ENCODE data around the gene DEPDC5. TPM values are rescaled to one million over a fixed set of nuclear protein-coding genes. Genes with fewer than 3 reads are reported as not detected.
"Not testable (repeated sequence)": the region's sequence is repeated elsewhere in the genome, so short reads cannot be mapped to it uniquely, and the experiment has no call there.

DEPDC5 gene
- polyA plus RNA-seq, 1 donor, result 12.0 TPM

DNA sequence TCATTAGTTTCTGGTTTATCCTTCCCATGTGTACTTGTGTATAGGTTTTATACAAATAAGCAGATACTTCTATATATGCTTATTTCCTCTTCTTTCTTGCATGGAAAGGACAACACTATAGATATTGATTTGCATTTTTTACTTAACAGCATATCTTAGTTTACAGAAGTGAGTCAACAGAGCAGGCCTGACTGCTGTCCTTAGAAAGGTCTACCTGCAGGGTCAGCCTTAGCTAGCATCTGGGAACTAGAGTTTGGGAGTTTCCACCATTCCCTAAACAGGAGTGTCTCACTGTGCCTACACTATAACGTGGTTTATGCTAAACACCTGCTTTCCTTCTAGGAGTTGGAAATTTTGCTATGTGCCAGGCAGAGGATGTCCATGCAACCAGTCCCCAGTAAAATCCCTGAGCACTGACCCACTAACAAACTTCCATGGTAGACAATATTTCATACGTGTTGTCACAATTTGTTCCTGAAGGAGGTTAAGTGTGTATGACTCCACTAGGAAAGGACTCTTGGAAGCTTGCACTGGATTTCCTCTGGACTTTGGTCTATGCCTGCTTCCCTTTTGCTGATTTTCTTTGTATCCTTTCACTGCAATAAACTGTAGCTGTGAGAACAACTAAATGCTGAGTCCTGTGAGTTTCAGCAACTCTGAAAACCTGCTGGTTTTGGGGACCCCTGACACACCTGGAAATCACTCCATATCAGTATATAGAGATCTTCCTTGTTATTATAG lies 21.6 kb upstream of the DEPDC5 start:
- peaks cover 2% of the 10 kb centered on the region for H3K9me3 ChIP-seq (ENCODE audit: control insufficient read depth, low read depth, low read length)
- H3K27ac ChIP-seq (ENCODE audit: low read length), result peak overlapping the region; percentile 69
- no peak overlapping the region for H3K4me3 ChIP-seq (ENCODE audit: low read length)
- H3K27me3 ChIP-seq (ENCODE audit: control insufficient read depth, insufficient read depth, low read length), result no peaks in the 10 kb centered on the region
- peak; percentile 58 to 81 for DNase-seq
- H3K4me1 ChIP-seq (ENCODE audit: control insufficient read depth, insufficient read depth, low read length), result peaks cover 5% of the 10 kb centered on the region
- peaks cover 19% of the 10 kb centered on the region for H3K36me3 ChIP-seq (ENCODE audit: control insufficient read depth, insufficient read depth, low read length)
- WGBS (ENCODE audit: insufficient coverage, low lambda C conversion rate), result no CpG with 5 or more reads among the region's 2 CpGs

DNA sequence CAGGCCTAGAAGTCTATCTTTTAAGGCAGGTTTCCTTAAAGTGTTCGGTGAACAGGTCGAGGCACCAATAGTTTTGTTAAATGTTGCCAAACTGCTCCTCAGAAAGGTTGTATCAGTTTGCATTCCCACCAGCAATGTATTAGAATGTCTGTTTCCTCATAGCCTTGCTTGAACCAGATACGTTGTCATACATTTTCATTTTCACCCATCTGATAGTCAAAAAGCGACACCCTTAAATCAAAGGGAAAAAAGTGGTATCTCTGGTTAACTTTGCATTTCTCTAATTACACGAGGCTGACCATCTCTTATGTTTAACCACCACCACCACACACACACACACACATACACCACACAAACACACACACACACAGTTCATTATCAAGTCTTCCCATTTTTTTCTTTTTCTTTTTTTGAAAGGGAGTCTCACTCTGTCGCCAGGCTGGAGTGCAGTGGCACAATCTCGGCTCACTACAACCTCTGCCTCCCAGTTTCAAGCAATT lies 20.2 kb upstream of the DEPDC5 start:
- WGBS (ENCODE audit: insufficient coverage, low lambda C conversion rate), result no CpG with 5 or more reads among the region's 7 CpGs
- Histone ChIP-seq H3K36me3 (ENCODE audit: control insufficient read depth, insufficient read depth, low read length) (peaks cover 19% of the 10 kb centered on the region), H3K27me3 (ENCODE audit: control insufficient read depth, insufficient read depth, low read length) (no peaks in the 10 kb centered on the region)

DNA sequence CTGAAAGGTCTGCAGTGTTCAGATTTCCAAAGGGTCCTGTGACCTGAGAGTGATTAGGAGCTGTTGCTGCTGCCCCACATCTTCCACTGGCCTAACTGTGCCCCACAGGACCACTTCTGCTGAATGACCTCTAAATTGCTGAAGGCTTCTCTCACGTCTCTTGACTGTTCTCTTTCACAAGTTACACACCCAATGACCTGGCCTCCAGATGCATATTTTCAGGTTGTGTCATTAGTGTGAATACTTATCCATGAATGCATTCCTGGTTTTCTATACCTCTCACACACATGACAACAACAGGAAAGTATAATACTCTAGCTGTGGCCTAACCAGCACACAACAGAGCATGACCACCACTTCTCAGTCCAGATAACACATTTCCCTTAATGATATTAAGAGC lies 19.3 kb upstream of the DEPDC5 start:
- H3K27me3 ChIP-seq (ENCODE audit: control insufficient read depth, insufficient read depth, low read length), result no peaks in the 10 kb centered on the region
- no CpG with 5 or more reads among the region's 1 CpG for WGBS (ENCODE audit: insufficient coverage, low lambda C conversion rate)
- no peak overlapping the region for H3K4me3 ChIP-seq (ENCODE audit: low read length)
- DNase-seq, result no peak
- H3K9me3 ChIP-seq (ENCODE audit: control insufficient read depth, low read depth, low read length), result peaks cover 2% of the 10 kb centered on the region
- peaks cover 5% of the 10 kb centered on the region for H3K4me1 ChIP-seq (ENCODE audit: control insufficient read depth, insufficient read depth, low read length)
- H3K36me3 ChIP-seq (ENCODE audit: control insufficient read depth, insufficient read depth, low read length), result peaks cover 19% of the 10 kb centered on the region
- H3K27ac ChIP-seq (ENCODE audit: low read length), result no peak overlapping the region

More for the DNA sequence above, 20.2 kb upstream of the DEPDC5 start:
- Histone ChIP-seq H3K4me3 (ENCODE audit: low read length) (no peak overlapping the region), H3K9me3 (ENCODE audit: control insufficient read depth, low read depth, low read length) (peaks cover 2% of the 10 kb centered on the region), H3K4me1 (ENCODE audit: control insufficient read depth, insufficient read depth, low read length) (peaks cover 5% of the 10 kb centered on the region), H3K27ac (ENCODE audit: low read length) (no peak overlapping the region)
- DNase-seq, result no peak

GRCh38 chr22:31736458-31736857 lies 17.4 kb upstream of the DEPDC5 start:
- DNase-seq, result no peak

GRCh38 chr22:31737932-31738331 lies 15.9 kb upstream of the DEPDC5 start:
- Histone ChIP-seq H3K27me3 (ENCODE audit: control insufficient read depth, insufficient read depth, low read length) (no peaks in the 10 kb centered on the region), H3K27ac (ENCODE audit: low read length) (no peak overlapping the region), H3K4me1 (ENCODE audit: control insufficient read depth, insufficient read depth, low read length) (no peaks in the 10 kb centered on the region), H3K4me3 (ENCODE audit: low read length) (no peak overlapping the region), H3K36me3 (ENCODE audit: control insufficient read depth, insufficient read depth, low read length) (peaks cover 24% of the 10 kb centered on the region), H3K9me3 (ENCODE audit: control insufficient read depth, low read depth, low read length) (peaks cover 2% of the 10 kb centered on the region)
- no peak for DNase-seq
- whole genome bisulfite sequencing (ENCODE audit: insufficient coverage, low lambda C conversion rate), result 92% methylated on average over 4 of the region's 5 CpGs

More at GRCh38 chr22:31736458-31736857, 17.4 kb upstream of the DEPDC5 start:
- no peak overlapping the region for H3K4me3 ChIP-seq (ENCODE audit: low read length)
- H3K27me3 ChIP-seq (ENCODE audit: control insufficient read depth, insufficient read depth, low read length), result no peaks in the 10 kb centered on the region
- WGBS (ENCODE audit: insufficient coverage, low lambda C conversion rate), result no CpG with 5 or more reads among the region's 2 CpGs
- no peak overlapping the region for H3K27ac ChIP-seq (ENCODE audit: low read length)
- H3K9me3 ChIP-seq (ENCODE audit: control insufficient read depth, low read depth, low read length), result peaks cover 2% of the 10 kb centered on the region
- peaks cover 24% of the 10 kb centered on the region for H3K36me3 ChIP-seq (ENCODE audit: control insufficient read depth, insufficient read depth, low read length)
- H3K4me1 ChIP-seq (ENCODE audit: control insufficient read depth, insufficient read depth, low read length), result peaks cover 5% of the 10 kb centered on the region

DNA sequence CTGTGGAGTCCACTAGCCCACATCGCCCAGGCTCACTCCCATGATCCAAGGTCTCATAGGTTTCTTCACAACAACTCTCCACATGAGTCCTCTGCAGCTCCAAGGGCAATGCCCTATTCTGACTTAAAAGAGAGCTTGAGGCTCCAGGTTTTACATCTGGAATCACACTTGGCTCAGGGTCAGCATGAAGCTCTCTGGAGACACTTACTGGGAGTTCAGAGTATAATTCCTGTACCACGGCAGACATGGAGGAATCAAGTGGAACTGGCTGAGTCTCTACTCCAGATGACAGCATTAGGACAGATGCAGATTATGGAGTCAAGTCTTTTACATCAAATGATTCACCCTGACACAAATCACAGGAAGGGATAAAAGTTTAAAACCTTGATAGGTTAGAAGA lies 15.3 kb upstream of the DEPDC5 start:
- Histone ChIP-seq H3K27ac (ENCODE audit: low read length) (no peak overlapping the region), H3K9me3 (ENCODE audit: control insufficient read depth, low read depth, low read length) (no peaks in the 10 kb centered on the region), H3K4me1 (ENCODE audit: control insufficient read depth, insufficient read depth, low read length) (no peaks in the 10 kb centered on the region), H3K36me3 (ENCODE audit: control insufficient read depth, insufficient read depth, low read length) (peaks cover 24% of the 10 kb centered on the region), H3K27me3 (ENCODE audit: control insufficient read depth, insufficient read depth, low read length) (no peaks in the 10 kb centered on the region), H3K4me3 (ENCODE audit: low read length) (no peak overlapping the region)
- no CpG with 5 or more reads among the region's 2 CpGs for WGBS (ENCODE audit: insufficient coverage, low lambda C conversion rate)
- no peak for DNase-seq

- peak in 1 of 2 donors; percentile 10 for DNase-seq
- Histone ChIP-seq H3K36me3 (ENCODE audit: control insufficient read depth, insufficient read depth, low read length) (peaks cover 19% of the 10 kb centered on the region), H3K4me3 (ENCODE audit: low read length) (no peak overlapping the region), H3K27ac (ENCODE audit: low read length) (no peak overlapping the region), H3K4me1 (ENCODE audit: control insufficient read depth, insufficient read depth, low read length) (no peaks in the 10 kb centered on the region), H3K27me3 (ENCODE audit: control insufficient read depth, insufficient read depth, low read length) (no peaks in the 10 kb centered on the region), H3K9me3 (ENCODE audit: control insufficient read depth, low read depth, low read length) (no peaks in the 10 kb centered on the region)
- WGBS (ENCODE audit: insufficient coverage, low lambda C conversion rate), result no CpG with 5 or more reads among the region's 2 CpGs
These were observed 14.0 kb upstream of the DEPDC5 start for GRCh38 chr22:31739795-31740201.

GRCh38 chr22:31740314-31740713 lies 13.5 kb upstream of the DEPDC5 start:
- DNase-seq; H3K27ac ChIP-seq (ENCODE audit: low read length): not testable (repeated sequence)
- peaks cover 19% of the 10 kb centered on the region for H3K36me3 ChIP-seq (ENCODE audit: control insufficient read depth, insufficient read depth, low read length)

GRCh38 chr22:31742115-31742514 lies 11.7 kb upstream of the DEPDC5 start:
- Histone ChIP-seq H3K27ac (ENCODE audit: low read length) (no peak overlapping the region), H3K36me3 (ENCODE audit: control insufficient read depth, insufficient read depth, low read length) (peaks cover 10% of the 10 kb centered on the region)
- no CpG with 5 or more reads among the region's 3 CpGs for WGBS (ENCODE audit: insufficient coverage, low lambda C conversion rate)

More at GRCh38 chr22:31740314-31740713, 13.5 kb upstream of the DEPDC5 start:
- 80% methylated on average over 1 of the region's 7 CpGs for WGBS (ENCODE audit: insufficient coverage, low lambda C conversion rate)
- H3K9me3 ChIP-seq (ENCODE audit: control insufficient read depth, low read depth, low read length); H3K4me1 ChIP-seq (ENCODE audit: control insufficient read depth, insufficient read depth, low read length); H3K4me3 ChIP-seq (ENCODE audit: low read length); H3K27me3 ChIP-seq (ENCODE audit: control insufficient read depth, insufficient read depth, low read length): not testable (repeated sequence)

DNA sequence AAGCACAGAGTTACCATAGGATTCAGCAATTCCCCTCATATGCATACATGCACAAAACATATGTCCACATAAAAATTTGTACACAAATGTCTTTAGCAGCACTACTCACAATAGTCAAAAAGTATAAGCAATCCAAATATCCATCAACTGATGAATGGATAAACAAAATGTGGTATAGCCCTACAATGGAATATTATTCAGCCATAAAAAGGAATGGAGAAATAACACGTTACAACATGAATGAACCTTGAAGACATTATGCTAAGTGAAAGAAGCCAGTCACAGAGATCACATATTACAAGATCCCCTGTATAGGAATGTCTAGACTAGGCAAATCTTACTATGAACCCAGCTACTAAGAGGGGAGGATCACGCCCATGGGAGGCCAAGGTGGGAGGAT lies 11.1 kb upstream of the DEPDC5 start:
- no peaks in the 10 kb centered on the region for H3K4me1 ChIP-seq (ENCODE audit: control insufficient read depth, insufficient read depth, low read length)
- DNase-seq, result no peak
- WGBS (ENCODE audit: insufficient coverage, low lambda C conversion rate), result 100% methylated on average over 1 of the region's 2 CpGs

More at GRCh38 chr22:31742115-31742514, 11.7 kb upstream of the DEPDC5 start:
- no peaks in the 10 kb centered on the region for H3K9me3 ChIP-seq (ENCODE audit: control insufficient read depth, low read depth, low read length)
- H3K27me3 ChIP-seq (ENCODE audit: control insufficient read depth, insufficient read depth, low read length), result no peaks in the 10 kb centered on the region
- no peaks in the 10 kb centered on the region for H3K4me1 ChIP-seq (ENCODE audit: control insufficient read depth, insufficient read depth, low read length)
- H3K4me3 ChIP-seq (ENCODE audit: low read length), result no peak overlapping the region
- DNase-seq, result no peak

DNA sequence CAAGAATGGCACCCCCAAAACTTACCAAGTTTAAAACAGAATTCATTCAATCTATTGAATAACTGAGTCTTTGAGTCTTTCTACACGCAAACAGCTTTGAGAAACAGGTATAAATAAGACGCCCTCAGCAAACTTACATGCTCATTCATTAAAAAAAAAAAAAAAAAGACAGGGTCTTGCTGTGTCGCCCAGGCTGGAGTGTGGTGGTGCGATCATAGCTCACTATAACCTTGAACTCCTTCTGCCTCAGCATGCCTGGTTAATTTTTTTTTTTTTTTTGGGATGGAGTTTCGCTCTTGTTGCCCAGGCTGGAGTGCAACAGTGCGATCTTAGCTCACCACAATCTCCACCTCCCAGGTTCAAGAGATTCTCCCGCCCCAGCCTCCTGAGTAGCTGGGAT lies 9.9 kb upstream of the DEPDC5 start:
- no CpG with 5 or more reads among the region's 7 CpGs for WGBS (ENCODE audit: insufficient coverage, low lambda C conversion rate)

More for the DNA sequence above, 11.1 kb upstream of the DEPDC5 start:
- Histone ChIP-seq H3K27ac (ENCODE audit: low read length) (no peak overlapping the region), H3K36me3 (ENCODE audit: control insufficient read depth, insufficient read depth, low read length) (peaks cover 10% of the 10 kb centered on the region), H3K27me3 (ENCODE audit: control insufficient read depth, insufficient read depth, low read length) (no peaks in the 10 kb centered on the region), H3K9me3 (ENCODE audit: control insufficient read depth, low read depth, low read length) (no peaks in the 10 kb centered on the region), H3K4me3 (ENCODE audit: low read length) (no peak overlapping the region)

More for the DNA sequence above, 9.9 kb upstream of the DEPDC5 start:
- peaks cover 5% of the 10 kb centered on the region for H3K4me1 ChIP-seq (ENCODE audit: control insufficient read depth, insufficient read depth, low read length)
- H3K9me3 ChIP-seq (ENCODE audit: control insufficient read depth, low read depth, low read length), result no peaks in the 10 kb centered on the region
- peaks cover 5% of the 10 kb centered on the region for H3K36me3 ChIP-seq (ENCODE audit: control insufficient read depth, insufficient read depth, low read length)
- H3K27ac ChIP-seq (ENCODE audit: low read length), result no peak overlapping the region
- H3K4me3 ChIP-seq (ENCODE audit: low read length), result no peak overlapping the region
- no peak for DNase-seq
- no peaks in the 10 kb centered on the region for H3K27me3 ChIP-seq (ENCODE audit: control insufficient read depth, insufficient read depth, low read length)
